A549 treated with Hydrocortisone at 1 μM for 4 hours (cell line): ENCODE measurements around the gene RTBDN. TPM values are rescaled to one million over a fixed set of nuclear protein-coding genes. Genes with fewer than 3 reads are reported as not detected.

Experiments used
- total RNA-seq: library from RNA; stranded (reverse); fragments of 200-300 nt; extraction: Qiagen RNA extraction; gene quantifications from 5 replicates; pipeline ENCODE4 v1.2.3, GENCODE V29; 2022

Gene RTBDN
- 0.15 to 0.33 TPM (median 0.20 TPM) in 5 replicates for total RNA-seq

DNA sequence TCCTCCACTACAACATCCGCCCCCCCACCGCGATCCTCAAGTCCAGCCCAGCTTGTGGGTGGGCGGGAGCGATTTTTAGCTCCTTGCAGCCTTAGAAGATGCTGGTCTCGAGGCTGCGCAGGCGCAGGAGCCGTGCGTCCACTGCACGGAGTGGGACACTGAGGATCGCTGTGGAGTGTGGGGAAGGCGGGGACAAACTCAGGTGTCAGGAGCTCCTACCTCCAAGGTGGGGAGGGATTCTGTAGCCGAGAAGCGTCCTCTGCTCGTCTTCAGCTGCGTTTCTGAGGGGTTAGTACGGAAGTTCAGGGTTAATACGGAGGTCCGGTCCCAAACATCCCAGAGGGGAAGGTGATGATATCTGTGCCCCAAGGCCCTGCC, at the start of gene RTBDN:
TSS of gene RTBDN (minus strand) at position 14 of the 378 bp plus-strand sequence. CDS start 4,600 bp downstream, outside the sequence.

DNA sequence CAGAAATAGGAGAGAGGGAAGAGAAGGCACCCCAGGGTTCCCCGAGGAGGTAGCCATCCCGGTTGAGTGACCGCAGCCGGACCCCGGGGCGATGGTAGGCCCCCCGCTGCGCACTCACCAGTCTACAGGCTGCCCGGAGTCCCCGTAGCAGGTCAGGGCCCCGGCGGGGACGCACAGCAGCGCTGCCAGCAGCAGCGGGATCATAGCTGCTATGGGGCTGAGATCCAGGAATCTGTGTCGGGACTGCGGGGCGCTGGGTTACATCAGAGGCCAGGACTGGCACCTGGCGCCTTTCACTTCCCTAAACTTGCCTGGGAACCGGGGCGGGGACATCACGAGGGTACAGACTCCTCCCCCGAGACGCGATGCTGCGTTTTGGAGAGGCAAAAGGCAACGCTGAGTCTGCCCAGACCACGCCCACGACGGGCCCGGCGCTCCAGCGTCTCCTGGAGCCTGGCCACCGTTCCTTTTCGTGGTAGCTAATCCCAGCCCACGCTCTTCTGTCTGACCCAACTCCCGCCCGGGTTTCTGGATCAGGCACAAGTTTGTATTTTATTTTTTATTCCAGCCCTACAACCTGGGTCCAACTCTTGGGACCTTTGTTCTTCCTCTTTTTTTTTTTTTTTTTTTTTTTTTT, 46.9 kb upstream of the RTBDN start, which contains the start of gene DNASE2:
TSS of gene DNASE2 (minus strand) at position 278 of the 637 bp plus-strand sequence. CDS start at position 204, 74 bp downstream.

GRCh38 chr19:12838182-12838885, 4.0 kb upstream of the RTBDN start, which contains the start of gene MAST1:
MAST1 (plus strand) TSS chr19:12838515; CDS start chr19:12838573, 58 bp downstream.

GRCh38 chr19:12806242-12807081, 27.9 kb downstream of the RTBDN start, which contains the start of gene RNASEH2A:
RNASEH2A (plus strand) TSS chr19:12806584; CDS start chr19:12806674, 90 bp downstream.

GRCh38 chr19:12801466-12802266, 32.7 kb downstream of the RTBDN start, which contains the start of the genes PRDX2 and THSD8:
PRDX2 (minus strand) TSS chr19:12801800; CDS start chr19:12801261, 539 bp downstream.
THSD8 (plus strand) TSS chr19:12802069; CDS start chr19:12802072, 3 bp downstream.

DNA sequence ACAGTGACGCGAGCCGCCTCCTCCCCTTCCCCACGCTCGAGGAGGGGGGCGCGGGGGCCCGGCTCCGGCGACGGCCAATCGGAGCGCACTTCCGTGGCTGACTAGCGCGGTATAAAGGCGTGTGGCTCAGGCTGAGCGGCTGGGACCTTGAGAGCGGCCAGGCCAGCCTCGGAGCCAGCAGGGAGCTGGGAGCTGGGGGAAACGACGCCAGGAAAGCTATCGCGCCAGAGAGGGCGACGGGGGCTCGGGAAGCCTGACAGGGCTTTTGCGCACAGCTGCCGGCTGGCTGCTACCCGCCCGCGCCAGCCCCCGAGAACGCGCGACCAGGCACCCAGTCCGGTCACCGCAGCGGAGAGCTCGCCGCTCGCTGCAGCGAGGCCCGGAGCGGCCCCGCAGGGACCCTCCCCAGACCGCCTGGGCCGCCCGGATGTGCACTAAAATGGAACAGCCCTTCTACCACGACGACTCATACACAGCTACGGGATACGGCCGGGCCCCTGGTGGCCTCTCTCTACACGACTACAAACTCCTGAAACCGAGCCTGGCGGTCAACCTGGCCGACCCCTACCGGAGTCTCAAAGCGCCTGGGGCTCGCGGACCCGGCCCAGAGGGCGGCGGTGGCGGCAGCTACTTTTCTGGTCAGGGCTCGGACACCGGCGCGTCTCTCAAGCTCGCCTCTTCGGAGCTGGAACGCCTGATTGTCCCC, 42.9 kb downstream of the RTBDN start, which contains the start of gene JUNB:
TSS of gene JUNB (plus strand) at position 142 of the 706 bp plus-strand sequence. CDS start at position 428, 286 bp downstream.

Other genes with a start within 250 kb of the RTBDN start
- 0.39 to 1.7 TPM (median 0.70 TPM) in 5 replicates for gene ZNF490, start 223.8 kb downstream of the RTBDN start, total RNA-seq
- 5.3 to 6.9 TPM (median 6.0 TPM) in 5 replicates for gene ZNF791, start 223.7 kb downstream of the RTBDN start, total RNA-seq
- 19.8 to 21.9 TPM (median 21.5 TPM) in 5 replicates for gene MAN2B1, start 167.8 kb downstream of the RTBDN start, total RNA-seq
- 7.5 to 11.7 TPM (median 9.6 TPM) in 5 replicates for gene WDR83, start 167.8 kb downstream of the RTBDN start, total RNA-seq
- gene DHPS, start 152.7 kb downstream of the RTBDN start, total RNA-seq = 43.8 to 48.5 TPM (median 45.7 TPM) in 5 replicates
- not detected in 5 replicates for gene GNG14, start 146.6 kb downstream of the RTBDN start, total RNA-seq
- 8.9 to 13.0 TPM (median 12.3 TPM) in 5 replicates for gene FBXW9, start 137.9 kb downstream of the RTBDN start, total RNA-seq
- gene TNPO2, start 110.6 kb downstream of the RTBDN start, total RNA-seq = 29.9 to 34.4 TPM (median 32.2 TPM) in 5 replicates
- 144 to 206 TPM (median 199 TPM) in 5 replicates for gene TRIR, start 99.9 kb downstream of the RTBDN start, total RNA-seq
- gene GET3, start 97.1 kb downstream of the RTBDN start, total RNA-seq = 81.1 to 107 TPM (median 99.5 TPM) in 5 replicates
- 2.0 to 2.9 TPM (median 2.3 TPM) in 5 replicates for gene BEST2, start 82.8 kb downstream of the RTBDN start, total RNA-seq
- 9.2 to 11.4 TPM (median 11.1 TPM) in 5 replicates for gene HOOK2, start 59.0 kb downstream of the RTBDN start, total RNA-seq
- gene JUNB, start 43.1 kb downstream of the RTBDN start, total RNA-seq = 123 to 195 TPM (median 161 TPM) in 5 replicates
- gene PRDX2, start 32.8 kb downstream of the RTBDN start, total RNA-seq = 0.48 to 0.90 TPM (median 0.64 TPM) in 5 replicates
- 10.3 to 16.4 TPM (median 14.6 TPM) in 4 of 5 replicates, not detected in the other for gene THSD8, start 32.5 kb downstream of the RTBDN start, total RNA-seq
- gene RNASEH2A, start 28.0 kb downstream of the RTBDN start, total RNA-seq = 33.2 to 47.5 TPM (median 44.6 TPM) in 5 replicates
- 1.3 to 2.1 TPM (median 1.8 TPM) in 5 replicates for gene MAST1, start 3.9 kb upstream of the RTBDN start, total RNA-seq
- gene DNASE2, start 46.9 kb upstream of the RTBDN start, total RNA-seq = 27.5 to 33.2 TPM (median 30.3 TPM) in 5 replicates
- 0.06 to 0.08 TPM in 2 of 5 replicates, not detected in the others for gene KLF1, start 52.6 kb upstream of the RTBDN start, total RNA-seq
- gene GCDH, start 56.6 kb upstream of the RTBDN start, total RNA-seq = 8.5 to 11.9 TPM (median 9.3 TPM) in 5 replicates
- gene SYCE2, start 84.7 kb upstream of the RTBDN start, total RNA-seq = 0.18 to 0.65 TPM (median 0.44 TPM) in 5 replicates
- 66.6 to 76.5 TPM (median 69.3 TPM) in 5 replicates for gene FARSA, start 99.1 kb upstream of the RTBDN start, total RNA-seq
- gene CALR, start 104.0 kb upstream of the RTBDN start, total RNA-seq = 488 to 572 TPM (median 509 TPM) in 5 replicates
- gene RAD23A, start 111.3 kb upstream of the RTBDN start, total RNA-seq = 74.5 to 80.5 TPM (median 76.9 TPM) in 5 replicates
- 26.3 to 58.4 TPM (median 52.1 TPM) in 5 replicates for gene GADD45GIP1, start 122.6 kb upstream of the RTBDN start, total RNA-seq
- 0.07 TPM in 1 of 5 replicates, not detected in the others for gene DAND5, start 135.0 kb upstream of the RTBDN start, total RNA-seq
- gene NFIX, start 160.9 kb upstream of the RTBDN start, total RNA-seq = 2.7 to 4.4 TPM (median 4.3 TPM) in 5 replicates